Ishikawa (cell line): ENCODE data around the gene ADO.

Experiments
- CEBPB ChIP-seq: IDR thresholded peaks from 2 replicates; pipeline ENCODE4 v1.6.1; 2012
- CREB1 ChIP-seq: IDR thresholded peaks from 2 replicates; pipeline ENCODE4 v1.6.1; 2012; ENCODE audit warnings: low read depth
- EGR1 ChIP-seq: IDR thresholded peaks from 2 replicates; pipeline ENCODE4 v1.6.1; 2012
- EP300 ChIP-seq: IDR thresholded peaks from 2 replicates; pipeline ENCODE4 v1.6.1; 2012; ENCODE audit warnings: borderline replicate concordance
- FOXM1 ChIP-seq: IDR thresholded peaks from 2 replicates; pipeline ENCODE4 v1.6.1; 2012; ENCODE audit warnings: low read depth, borderline replicate concordance
- MAX ChIP-seq: IDR thresholded peaks from 2 replicates; pipeline ENCODE4 v1.6.1; 2012
- NFIC ChIP-seq: IDR thresholded peaks from 2 replicates; pipeline ENCODE4 v1.6.1; 2012
- RAD21 ChIP-seq: IDR thresholded peaks from 2 replicates; pipeline ENCODE4 v1.6.1; 2012; ENCODE audit warnings: low read depth
- REST ChIP-seq: IDR thresholded peaks from 2 replicates; pipeline ENCODE4 v1.6.1; 2012; ENCODE audit warnings: low read depth, mild to moderate bottlenecking
- TAF1 ChIP-seq: IDR thresholded peaks from 2 replicates; pipeline ENCODE4 v1.6.1; 2012; ENCODE audit warnings: low read depth, mild to moderate bottlenecking
- TCF12 ChIP-seq: IDR thresholded peaks from 2 replicates; pipeline ENCODE4 v1.6.1; 2012; ENCODE audit warnings: low read depth
- TEAD4 ChIP-seq: IDR thresholded peaks from 2 replicates; pipeline ENCODE4 v1.6.1; 2012
- YY1 ChIP-seq: IDR thresholded peaks from 2 replicates; pipeline ENCODE4 v1.6.1; 2012; ENCODE audit warnings: low read depth
- ZBTB7A ChIP-seq: IDR thresholded peaks from 2 replicates; pipeline ENCODE4 v1.6.1; 2012; ENCODE audit warnings: low read depth
- TF ChIP-seq, protein P1 (sequence below): IDR thresholded peaks from 2 replicates; pipeline ENCODE4 v1.6.1; 2012

The ADO gene

GRCh38 chr10:62792261-62792660 lies 12.3 kb upstream of the ADO start:
- no peak for TF ChIP-seq EP300
- TF ChIP-seq ZBTB7A, result no peak
- no peak for TF ChIP-seq EGR1
- no peak for TF ChIP-seq TAF1
- TF ChIP-seq TEAD4, result no peak
- TF ChIP-seq REST, result no peak
- no peak for TF ChIP-seq CREB1
- TF ChIP-seq MAX, result no peak
- no peak for TF ChIP-seq YY1
- TF ChIP-seq, protein P1, sequence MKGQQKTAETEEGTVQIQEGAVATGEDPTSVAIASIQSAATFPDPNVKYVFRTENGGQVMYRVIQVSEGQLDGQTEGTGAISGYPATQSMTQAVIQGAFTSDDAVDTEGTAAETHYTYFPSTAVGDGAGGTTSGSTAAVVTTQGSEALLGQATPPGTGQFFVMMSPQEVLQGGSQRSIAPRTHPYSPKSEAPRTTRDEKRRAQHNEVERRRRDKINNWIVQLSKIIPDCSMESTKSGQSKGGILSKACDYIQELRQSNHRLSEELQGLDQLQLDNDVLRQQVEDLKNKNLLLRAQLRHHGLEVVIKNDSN, result no peak
- TF ChIP-seq NFIC, result no peak
- no peak for TF ChIP-seq RAD21
- no peak for TF ChIP-seq FOXM1
- TF ChIP-seq CEBPB, result no peak
- no peak for TF ChIP-seq TCF12

DNA sequence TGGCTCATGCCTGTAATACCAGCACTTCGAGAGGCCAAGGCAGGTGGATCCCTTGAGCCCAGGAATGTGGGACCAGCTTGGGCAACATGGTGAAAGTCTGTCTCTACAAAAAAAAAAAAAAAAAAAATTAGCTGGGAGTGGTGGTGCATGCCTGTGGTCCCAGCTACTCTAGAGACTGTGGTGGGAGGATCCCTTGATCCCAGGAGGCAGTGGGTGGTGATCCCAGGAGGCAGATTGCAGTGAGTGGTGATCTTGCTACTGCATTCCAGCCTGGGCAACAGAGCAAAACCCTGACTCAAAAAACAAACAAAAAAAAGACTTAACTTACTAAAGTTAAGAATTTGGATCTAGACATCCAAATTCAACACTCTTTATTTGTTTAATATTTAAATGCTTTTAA lies 10.2 kb upstream of the ADO start:
- TF ChIP-seq MAX (no peak), EGR1 (no peak), EP300 (no peak), YY1 (no peak), NFIC (no peak), CREB1 (no peak), FOXM1 (no peak), ZBTB7A (no peak), TEAD4 (no peak), TAF1 (no peak), REST (no peak), RAD21 (no peak), TCF12 (no peak), CEBPB (no peak)
- TF ChIP-seq, protein P1, result no peak

DNA sequence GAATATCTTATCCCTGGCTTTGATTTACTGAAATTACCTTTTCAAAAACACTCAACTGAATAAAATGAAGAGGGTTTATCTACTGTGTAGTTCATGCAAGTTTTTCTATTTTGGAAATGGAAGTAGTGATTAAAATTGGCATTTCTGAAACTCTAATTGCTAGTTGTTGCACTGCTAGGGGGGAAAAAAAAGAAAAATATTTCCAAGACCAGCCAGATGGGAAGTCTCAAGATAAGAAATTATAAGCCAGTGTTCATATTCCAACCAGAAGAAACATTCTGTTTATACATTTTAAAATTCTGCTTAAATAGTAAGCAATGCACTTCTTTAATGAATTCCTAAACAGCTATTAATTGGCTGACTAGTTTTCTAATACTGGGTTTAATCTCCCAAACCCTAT lies 9.4 kb upstream of the ADO start:
- TF ChIP-seq FOXM1 (no peak), EGR1 (no peak), TEAD4 (no peak), CEBPB (no peak), MAX (no peak), REST (no peak), YY1 (no peak)

DNA sequence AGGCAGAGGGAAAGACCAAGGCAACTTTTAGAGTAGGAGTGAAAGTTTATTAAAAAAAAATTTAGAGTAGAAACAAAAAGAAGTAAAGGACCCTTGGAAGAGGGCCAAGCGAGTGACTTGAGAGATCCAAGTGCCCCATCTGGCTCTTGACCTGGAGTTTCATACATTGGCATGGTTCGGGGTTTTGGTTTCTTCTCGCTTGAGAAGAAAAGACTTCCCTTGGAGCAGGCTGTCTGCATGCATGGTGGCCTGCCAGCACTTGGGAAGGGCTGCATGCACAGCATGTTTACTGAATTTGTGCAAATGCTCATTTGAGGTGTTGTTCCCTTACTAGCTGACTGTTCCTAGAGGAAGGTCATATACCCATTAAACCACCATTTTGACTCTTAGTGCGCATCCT lies 8.8 kb upstream of the ADO start:
- TF ChIP-seq FOXM1 (no peak), ZBTB7A (no peak), CEBPB (no peak), MAX (no peak), EP300 (no peak)
- TF ChIP-seq, protein P1, result no peak
